Upper lobe of left lung (tissue), 4 donors: ENCODE results near the gene C14orf119.
A peak's percentile ranks its signal among the peaks of the same experiment; 100 is the strongest.

Experiments used
- POLR2A ChIP-seq, 4 donors: fragments of 450-650 bp; IDR thresholded peaks; one replicate each; pipeline ENCODE4 v1.5.1; 2016 to 2017; ENCODE audit warnings: antibody characterized with exemption in 4 of 4, mild to moderate bottlenecking in 2 of 4
- POLR2AphosphoS5 ChIP-seq, 2 donors: sonication (generic); formaldehyde crosslinking; IDR thresholded peaks; one replicate each; pipeline ENCODE4 v1.5.1; 2017; ENCODE audit warnings: antibody characterized with exemption in 2 of 2
- TF ChIP-seq, protein P1 (sequence below), 6 experiments: fragments of 450-650 bp in 4 of 6; fragments of 200-600 bp in 2 of 6; sonication (generic) in 2 of 6; IDR thresholded peaks; one replicate each; pipeline ENCODE4 v1.5.1; 2016 to 2019; ENCODE audit warnings: antibody characterized with exemption in 6 of 6

- TF ChIP-seq, protein P1, sequence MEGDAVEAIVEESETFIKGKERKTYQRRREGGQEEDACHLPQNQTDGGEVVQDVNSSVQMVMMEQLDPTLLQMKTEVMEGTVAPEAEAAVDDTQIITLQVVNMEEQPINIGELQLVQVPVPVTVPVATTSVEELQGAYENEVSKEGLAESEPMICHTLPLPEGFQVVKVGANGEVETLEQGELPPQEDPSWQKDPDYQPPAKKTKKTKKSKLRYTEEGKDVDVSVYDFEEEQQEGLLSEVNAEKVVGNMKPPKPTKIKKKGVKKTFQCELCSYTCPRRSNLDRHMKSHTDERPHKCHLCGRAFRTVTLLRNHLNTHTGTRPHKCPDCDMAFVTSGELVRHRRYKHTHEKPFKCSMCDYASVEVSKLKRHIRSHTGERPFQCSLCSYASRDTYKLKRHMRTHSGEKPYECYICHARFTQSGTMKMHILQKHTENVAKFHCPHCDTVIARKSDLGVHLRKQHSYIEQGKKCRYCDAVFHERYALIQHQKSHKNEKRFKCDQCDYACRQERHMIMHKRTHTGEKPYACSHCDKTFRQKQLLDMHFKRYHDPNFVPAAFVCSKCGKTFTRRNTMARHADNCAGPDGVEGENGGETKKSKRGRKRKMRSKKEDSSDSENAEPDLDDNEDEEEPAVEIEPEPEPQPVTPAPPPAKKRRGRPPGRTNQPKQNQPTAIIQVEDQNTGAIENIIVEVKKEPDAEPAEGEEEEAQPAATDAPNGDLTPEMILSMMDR (IDR thresholded peaks at IDR 0.05) = peak; percentile 95 to 100 (median 100)
- no peak for TF ChIP-seq POLR2A (IDR thresholded peaks at IDR 0.05)
- no peak for TF ChIP-seq POLR2AphosphoS5 (IDR thresholded peaks at IDR 0.05)
Observed at GRCh38 chr14:23120541-23121251, 25.4 kb downstream of the C14orf119 start.
